Panc1 (cell line): Measurements from ENCODE around the gene MSTO1. TPM values are rescaled to one million over a fixed set of nuclear protein-coding genes. Genes with fewer than 3 reads are reported as not detected.
"Not testable (repeated sequence)": the region's sequence is repeated elsewhere in the genome, so short reads cannot be mapped to it uniquely, and the experiment has no call there.

Experiments used
- ATAC-seq: fragments of 200-7000 bp; cut with Tn5 transposase; 2 replicates; pipeline ENCODE4 v1.9.1; 2020; ENCODE audit warnings: mild to moderate bottlenecking, moderate library complexity
- BruUV-seq: library from RNA; stranded (reverse); fragments of 400-500 nt; replicated peaks from 2 replicates; lab custom pipeline; 2021; lab: Mats Ljungman, UMichigan
- CTCF ChIA-PET: fragments of 300-600 bp; sonication (Branson Sonifier 250); formaldehyde crosslinking; loops from one replicate; lab custom pipeline; 2022; ENCODE audit warnings: antibody characterized with exemption; lab: Charles Lee
- POLR2A ChIA-PET: fragments of 300-600 bp; sonication (Branson Sonifier 250); formaldehyde crosslinking; loops from one replicate; lab custom pipeline; 2022; ENCODE audit warnings: antibody characterized with exemption; lab: Charles Lee
- DNase-seq: peaks from one replicate; pipeline ENCODE4 v3.0.0-alpha.2; 2010; ENCODE audit warnings: low read depth, low spot score
- H3K27ac ChIP-seq: 2 replicates; pipeline ENCODE4 v1.5.1; 2011; ENCODE audit warnings: mild to moderate bottlenecking, low read length, inconsistent platforms
- H3K27me3 ChIP-seq: fragments of 200-500 bp; sonication (Bioruptor generic); 2 replicates; pipeline ENCODE4 v1.6.0; 2014; ENCODE audit warnings: low read length, inconsistent platforms; ENCODE audit not compliant: control insufficient read depth, insufficient read depth
- H3K36me3 ChIP-seq: fragments of 200-500 bp; sonication (Bioruptor generic); 2 replicates; pipeline ENCODE4 v1.5.1; 2014; ENCODE audit warnings: inconsistent platforms, mild to moderate bottlenecking, low read length, moderate library complexity; ENCODE audit not compliant: control insufficient read depth, insufficient read depth
- H3K4me1 ChIP-seq: 2 replicates; pipeline ENCODE4 v1.5.1; 2011; ENCODE audit warnings: inconsistent platforms, mild to moderate bottlenecking, low read length, moderate library complexity; ENCODE audit not compliant: control insufficient read depth, insufficient read depth
- H3K4me3 ChIP-seq, 2 experiments: 2 replicates each; pipeline ENCODE4 v1.5.1; 2011 to 2012; ENCODE audit warnings: low read depth in 2 of 2, low read length in 2 of 2, mild to moderate bottlenecking in 2 of 2, inconsistent platforms in 1 of 2, moderate library complexity in 1 of 2
- H3K9me3 ChIP-seq: fragments of 200-500 bp; sonication (Bioruptor generic); 2 replicates; pipeline ENCODE4 v1.5.1; 2014; ENCODE audit warnings: low read depth, mild to moderate bottlenecking, inconsistent platforms, low read length, moderate library complexity; ENCODE audit not compliant: control insufficient read depth, insufficient read depth
- CTCF ChIP-seq: fragments of 450-650 bp; IDR thresholded peaks from 2 replicates; pipeline ENCODE4 v1.5.1; 2017; ENCODE audit warnings: mild to moderate bottlenecking
- POLR2AphosphoS5 ChIP-seq: IDR thresholded peaks from 2 replicates; pipeline ENCODE4 v1.6.1; 2012; ENCODE audit warnings: mild to moderate bottlenecking, low read depth, low read length, moderate library complexity
- REST ChIP-seq, 2 experiments: IDR thresholded peaks; 2 replicates each; pipeline ENCODE4 v1.6.1; 2011 to 2012; ENCODE audit warnings: low read depth in 2 of 2, control low read depth in 1 of 2, low read length in 1 of 2, mild to moderate bottlenecking in 1 of 2, moderate library complexity in 1 of 2; ENCODE audit not compliant: insufficient read depth in 1 of 2
- SIN3A ChIP-seq: IDR thresholded peaks from 2 replicates; pipeline ENCODE4 v1.6.1; 2012; ENCODE audit warnings: low read depth, mild to moderate bottlenecking, low read length, moderate library complexity, borderline replicate concordance; ENCODE audit not compliant: insufficient read depth
- TCF7L2 ChIP-seq: IDR thresholded peaks from 2 replicates; pipeline ENCODE4 v1.6.1; 2011; ENCODE audit warnings: mild to moderate bottlenecking, low read depth, low read length, inconsistent platforms
- in situ Hi-C: cut with HindIII; loops from 2 replicates; pipeline ENCODE4 v1.10.0; 2016; ENCODE audit warnings: low sequenced_read_pairs, low pct_unique_long_range_greater_than_20kb
- intact Hi-C: fragments of 100-400 bp; cut with micrococcal nuclease; formaldehyde crosslinking; loops from one replicate; pipeline ENCODE4 v1.10.0; 2022; ENCODE audit not compliant: unreplicated experiment
- total RNA-seq: library from RNA; stranded (reverse); gene quantifications from one replicate; pipeline ENCODE4 v1.2.1, GENCODE V29; 2021; ENCODE audit not compliant: unreplicated experiment

MSTO1 gene
- total RNA-seq, 1 experiment from 2014 or later = 60.9 TPM

GRCh38 chr1:155622191-155622590, 12.2 kb downstream of the MSTO1 start:
- intact Hi-C loops (no loop called here), in situ Hi-C loops (no loop called here)
- DNase-seq (no peak), ATAC-seq (no peak)
- Histone ChIP-seq H3K27me3 (no peaks in the 10 kb centered on the region), H3K27ac (no peak overlapping the region), H3K4me3 (no peak overlapping the region), H3K36me3 (no peaks in the 10 kb centered on the region), H3K9me3 (no peaks in the 10 kb centered on the region), H3K4me1 (no peaks in the 10 kb centered on the region)
- no TSS peak for BruUV-seq
- CTCF ChIA-PET = no interaction called here
- POLR2A ChIA-PET = no interaction called here
- TF ChIP-seq REST (IDR thresholded peaks at IDR 0.05; ENCODE audit: insufficient read depth in 1 of 2, low read depth in 2 of 2, low read length in 1 of 2) (no peak), POLR2AphosphoS5 (no peak), TCF7L2 (no peak), SIN3A (no peak), CTCF (no peak)

- H3K27ac ChIP-seq = no peak overlapping the region
- no peaks in the 10 kb centered on the region for H3K36me3 ChIP-seq
- H3K4me1 ChIP-seq = no peaks in the 10 kb centered on the region
- BruUV-seq = no TSS peak
- H3K27me3 ChIP-seq = no peaks in the 10 kb centered on the region
- H3K9me3 ChIP-seq = no peaks in the 10 kb centered on the region
- no peak for ATAC-seq
- in situ Hi-C loops (no loop called here), intact Hi-C loops (no loop called here)
- no peak for DNase-seq
- POLR2A ChIA-PET = no interaction called here
- TF ChIP-seq POLR2AphosphoS5 (no peak), TCF7L2 (no peak), CTCF (no peak), SIN3A (no peak), REST (IDR thresholded peaks at IDR 0.05; ENCODE audit: insufficient read depth in 1 of 2, low read depth in 2 of 2, low read length in 1 of 2) (no peak)
- H3K4me3 ChIP-seq = no peak overlapping the region
- CTCF ChIA-PET = no interaction called here
These were observed 13.3 kb downstream of the MSTO1 start for GRCh38 chr1:155623357-155623756.

- in situ Hi-C loops, ATAC-seq, intact Hi-C loops, POLR2A ChIA-PET, H3K4me1 ChIP-seq, CTCF ChIA-PET, H3K36me3 ChIP-seq, BruUV-seq, H3K9me3 ChIP-seq, H3K4me3 ChIP-seq, H3K27me3 ChIP-seq, DNase-seq, H3K27ac ChIP-seq: not testable (repeated sequence)
These were observed 16.4 kb downstream of the MSTO1 start for GRCh38 chr1:155626428-155626827.
